SK-N-MC (cell line): ENCODE results near the gene PARP1.

Source experiments
- EZH2 ChIP-seq: fragments of 200-600 bp; sonication (generic); IDR thresholded peaks from one replicate; pipeline ENCODE4 v1.6.1; 2017; ENCODE audit warnings: antibody characterized with exemption
- POLR2AphosphoS5 ChIP-seq: IDR thresholded peaks from 2 replicates; pipeline ENCODE4 v1.6.1; 2012; ENCODE audit warnings: mild to moderate bottlenecking, low read depth, low read length, borderline replicate concordance

DNA sequence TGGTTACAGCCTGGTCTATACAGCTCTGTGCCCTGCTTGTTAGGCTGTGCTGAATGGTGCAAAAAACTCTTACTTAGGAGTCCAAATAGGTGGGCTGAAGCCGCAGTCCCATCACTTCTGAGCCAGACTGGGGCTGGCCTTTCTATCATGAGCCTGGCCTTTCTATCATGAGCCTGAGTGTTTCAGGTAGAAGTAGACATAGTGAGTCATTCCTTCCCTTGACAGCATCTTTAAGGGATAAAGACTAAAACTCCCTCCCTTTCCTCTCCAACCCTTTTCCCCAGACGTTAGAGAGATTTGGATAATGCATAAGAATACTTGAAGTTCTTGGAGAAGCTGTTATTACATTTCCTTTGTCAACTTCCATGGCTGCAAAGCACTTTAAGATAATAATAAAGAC lies 46.5 kb upstream of the PARP1 start:
- no peak for TF ChIP-seq EZH2
- no peak for TF ChIP-seq POLR2AphosphoS5
